Middle frontal gyrus (tissue), 1 donor: ENCODE results near the gene RALB.

ENCODE experiments used
- DNase-seq: peaks from one replicate; pipeline ENCODE4 v3.0.0-alpha.2; 2015; ENCODE audit warnings: low spot score; ENCODE audit errors: extremely low spot score

Gene RALB

DNA sequence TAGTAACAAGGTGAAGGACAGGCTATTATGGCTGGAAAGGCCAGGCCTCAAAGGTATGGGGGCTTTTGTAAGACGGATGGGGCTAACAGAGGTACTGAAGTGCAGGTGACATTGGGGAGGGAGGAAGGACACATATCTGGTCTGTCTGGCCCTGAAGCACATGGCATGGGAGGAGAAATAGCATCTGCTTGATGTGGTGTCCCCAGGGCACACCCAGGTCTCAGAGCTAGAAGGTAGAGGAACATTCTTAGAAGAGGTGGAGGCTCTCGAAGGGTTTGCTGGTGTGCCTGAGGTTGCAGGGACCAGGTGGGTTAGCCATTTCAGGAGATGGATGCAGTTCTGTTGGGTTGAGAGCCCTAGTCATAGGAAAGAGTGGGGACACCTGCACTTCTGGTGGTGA, 9.5 kb downstream of the RALB start:
- no peak for DNase-seq

DNA sequence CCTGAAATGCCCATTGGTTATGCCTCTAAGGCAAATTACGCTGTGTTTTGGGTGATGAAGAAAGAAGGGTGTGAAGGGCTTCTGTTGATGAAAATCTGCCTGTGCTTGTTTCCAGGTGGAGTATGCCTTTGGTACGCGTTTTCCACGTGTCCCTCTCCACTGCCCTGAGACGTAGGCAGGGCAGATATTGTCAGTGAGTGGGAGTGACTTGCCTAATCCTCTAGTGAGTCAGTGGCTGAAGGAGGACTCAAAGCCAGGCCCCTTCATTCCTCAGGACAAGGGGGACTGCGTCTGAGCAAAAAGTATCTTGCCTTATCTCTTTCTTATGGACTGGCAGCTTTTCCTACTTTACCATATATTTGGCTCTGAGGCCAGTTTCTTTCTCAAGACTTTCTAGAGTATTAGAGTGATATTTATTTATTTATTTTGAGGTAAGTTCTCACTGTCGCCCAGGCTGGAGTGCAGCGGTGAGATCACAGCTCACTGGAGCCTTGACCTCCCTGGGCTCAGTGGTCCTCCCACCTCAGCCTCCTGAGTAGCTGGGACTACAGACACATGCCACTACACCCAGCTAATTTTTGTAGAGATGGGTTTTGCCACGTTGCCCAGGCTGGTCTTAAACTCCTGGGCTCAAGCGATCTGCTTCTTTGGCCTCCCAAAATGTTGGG, 10.2 kb downstream of the RALB start:
- no peak for DNase-seq

DNA sequence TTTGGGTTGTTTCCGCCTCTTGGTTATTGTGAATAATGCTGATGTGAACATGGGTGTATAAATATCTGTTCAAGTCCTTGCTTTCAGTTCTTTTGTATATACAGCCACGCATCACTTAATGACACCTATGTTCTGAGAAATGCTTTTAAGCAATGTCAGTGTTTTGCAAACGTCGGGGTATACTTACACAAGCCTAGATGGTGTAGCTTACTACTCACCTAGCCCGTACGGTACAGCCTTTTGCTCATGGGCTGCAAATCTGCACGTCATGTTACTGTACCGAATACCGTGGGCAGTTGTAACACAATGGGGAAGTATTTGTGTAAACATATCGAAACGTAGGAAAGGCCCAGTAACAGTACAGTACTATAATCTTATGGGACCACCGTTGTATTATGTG, 12.4 kb downstream of the RALB start:
- DNase-seq, result no peak

DNA sequence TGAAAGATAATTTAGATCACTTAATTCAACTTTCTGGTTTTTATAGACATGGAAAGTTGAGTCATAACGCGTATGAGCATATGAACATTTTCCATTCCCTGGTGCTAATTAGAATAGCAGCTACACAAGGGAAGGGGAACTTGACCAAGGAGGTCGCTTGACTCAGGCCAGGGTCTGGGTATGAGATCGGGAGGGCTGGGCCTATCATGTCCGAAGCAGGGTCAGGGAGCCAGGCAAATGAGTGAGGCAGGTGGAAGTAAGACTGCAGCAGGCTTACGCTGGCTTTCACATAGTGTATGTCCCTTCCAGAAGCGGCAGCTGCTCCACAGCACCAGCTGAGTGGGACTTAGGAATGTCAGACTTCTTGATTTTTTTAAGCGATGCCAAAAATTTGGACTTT, 14.7 kb downstream of the RALB start:
- no peak for DNase-seq

DNA sequence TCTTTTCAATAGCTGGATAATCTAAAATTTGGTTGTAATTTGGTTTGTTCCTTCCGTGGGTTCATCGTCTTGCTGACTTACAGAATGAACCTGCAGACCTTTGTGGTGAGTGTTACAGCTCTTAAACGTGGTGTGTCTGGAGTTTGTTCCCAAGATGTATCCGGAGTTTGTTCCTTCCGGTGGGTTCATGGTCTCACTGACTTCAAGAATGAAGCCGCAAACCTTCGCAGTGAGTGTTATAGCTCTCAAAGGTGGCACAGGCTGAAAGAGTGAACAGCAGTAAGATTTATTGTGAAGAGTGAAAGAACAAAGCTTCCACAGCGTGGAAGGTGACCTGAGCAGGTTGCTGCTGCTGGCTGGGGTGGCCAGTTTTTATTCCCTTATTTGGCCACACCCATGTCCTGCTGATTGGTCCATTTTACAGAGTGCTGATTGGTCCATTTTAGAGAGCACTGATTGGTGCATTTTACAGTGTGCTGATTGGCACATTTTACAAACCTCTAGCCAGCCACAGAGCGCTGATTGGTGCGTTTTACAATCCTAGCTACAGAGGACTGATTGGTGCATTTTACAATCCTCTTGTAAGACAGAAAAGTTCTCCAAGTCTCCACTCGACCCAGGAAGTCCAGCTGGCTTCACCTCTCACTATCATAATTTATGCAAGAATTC, 16.6 kb downstream of the RALB start:
- no peak for DNase-seq

DNA sequence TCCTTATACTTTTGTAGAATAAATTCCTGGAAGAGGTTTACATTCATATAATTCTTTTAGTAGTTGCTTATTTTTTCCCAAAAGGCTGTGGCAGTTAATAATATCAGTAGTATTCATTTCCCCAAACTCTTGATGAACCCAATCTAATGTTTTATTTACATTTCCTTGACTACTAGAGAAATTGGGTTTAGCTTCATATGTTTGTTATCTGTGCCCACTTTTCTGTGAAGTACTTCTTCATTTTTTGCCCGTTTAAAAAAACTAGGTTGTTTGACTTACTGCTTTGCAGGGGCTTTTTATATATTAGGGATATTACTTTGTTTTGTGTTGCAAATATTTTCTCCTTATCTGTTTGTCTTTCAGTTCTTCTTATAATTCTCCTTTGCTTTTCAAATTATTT, 17.2 kb downstream of the RALB start:
- no peak for DNase-seq

DNA sequence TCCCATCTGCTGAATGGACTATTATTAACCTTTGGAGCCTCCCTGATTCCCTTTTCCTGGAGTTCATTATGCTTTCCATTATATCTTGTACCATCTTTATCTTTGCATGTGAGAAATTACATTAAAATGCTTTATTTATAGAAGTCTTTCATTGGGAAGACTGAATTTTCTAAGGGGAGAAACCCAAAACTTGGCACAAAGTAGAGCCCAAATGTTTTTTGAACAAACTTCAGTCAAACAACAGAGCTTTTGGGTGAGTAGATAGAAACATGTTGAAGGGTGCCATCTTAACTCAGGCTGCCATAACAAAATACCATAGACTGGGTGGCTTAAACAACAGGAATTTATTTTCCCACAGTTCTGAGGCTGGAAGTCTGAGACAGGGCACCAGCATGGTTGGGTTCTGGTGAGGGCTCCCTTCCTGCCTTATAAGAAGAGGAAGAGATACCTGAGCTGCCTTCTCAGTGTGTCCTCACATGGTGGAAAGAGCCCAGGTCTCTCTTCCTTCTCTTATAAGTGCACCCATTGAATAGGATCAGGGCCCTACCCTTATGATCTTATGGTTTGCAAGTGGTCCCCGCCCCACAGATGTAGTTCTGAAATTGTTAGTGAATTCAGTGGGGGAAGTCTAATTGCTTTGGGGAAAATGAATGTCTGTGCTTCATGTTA, 19.2 kb downstream of the RALB start:
- DNase-seq, result no peak

DNA sequence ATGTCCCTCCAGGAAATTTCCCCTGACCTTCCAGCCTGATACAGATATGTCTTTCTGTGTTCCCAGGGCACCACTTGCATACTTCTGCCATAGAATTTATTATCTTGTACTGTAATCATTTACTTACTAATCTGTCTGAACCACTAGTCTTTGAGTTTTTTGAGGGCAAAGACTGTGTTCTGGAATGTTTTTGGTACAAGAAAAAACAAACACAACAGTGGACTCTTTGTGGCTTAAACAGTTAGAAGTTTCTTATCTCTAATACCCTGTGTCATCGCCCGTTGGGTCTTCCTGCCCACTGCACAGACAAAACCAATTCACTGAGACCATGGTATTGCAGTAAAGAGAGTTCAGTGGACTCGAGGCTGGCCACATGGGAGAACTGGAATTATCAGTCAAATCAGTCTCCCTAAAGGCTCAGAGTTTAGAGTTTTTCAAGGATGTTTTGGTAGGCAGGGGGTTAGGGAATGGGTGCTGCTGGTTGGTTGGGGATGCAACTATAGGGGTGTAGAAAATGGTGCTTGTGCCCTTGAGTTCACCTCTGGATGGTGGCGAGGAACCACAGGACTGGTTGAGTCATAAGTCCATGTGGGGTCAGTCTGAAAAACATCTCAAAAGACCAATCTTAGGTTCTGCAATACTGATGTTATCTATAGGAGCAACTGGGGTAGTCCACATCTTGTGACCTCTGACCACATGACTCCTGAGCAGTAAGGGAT, 20.3 kb downstream of the RALB start:
- no peak for DNase-seq

DNA sequence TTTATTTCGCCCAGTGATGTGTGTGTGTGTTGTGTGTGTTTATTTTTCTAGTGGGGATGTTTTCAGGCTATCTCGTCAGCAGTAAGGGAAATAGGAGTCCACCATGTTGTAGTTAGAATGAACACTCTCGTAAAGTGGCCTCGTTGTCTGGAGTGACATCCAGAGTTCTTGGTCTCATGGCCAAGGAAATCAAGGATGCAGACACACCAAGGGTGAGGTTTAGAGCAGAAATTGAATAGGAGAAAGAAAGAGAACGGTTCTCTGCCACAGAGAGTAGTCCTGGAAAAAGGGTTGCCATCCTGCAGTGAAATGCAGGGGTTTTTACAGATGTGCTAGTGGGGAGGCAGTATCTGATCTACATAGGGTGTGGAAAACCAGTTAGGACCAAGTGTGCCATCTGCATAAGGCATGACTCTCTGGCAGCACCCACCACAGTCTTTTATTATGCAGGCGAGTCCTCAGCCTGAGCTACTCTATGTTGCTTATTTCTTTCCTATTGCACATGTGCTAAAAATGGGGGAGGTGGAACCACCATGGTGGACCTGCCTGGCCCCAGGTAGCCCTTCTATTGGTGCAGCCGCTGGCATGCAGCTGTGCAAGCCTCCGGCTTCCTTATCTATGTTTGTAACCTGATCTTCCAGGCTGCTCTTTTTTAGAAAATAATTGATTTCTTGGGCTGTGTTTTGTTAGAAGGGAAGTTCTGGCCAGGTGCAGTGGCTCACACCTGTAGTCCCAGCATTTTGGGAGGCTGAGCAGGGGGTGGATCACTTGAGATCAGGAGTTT, 23.2 kb downstream of the RALB start:
- DNase-seq, result no peak

DNA sequence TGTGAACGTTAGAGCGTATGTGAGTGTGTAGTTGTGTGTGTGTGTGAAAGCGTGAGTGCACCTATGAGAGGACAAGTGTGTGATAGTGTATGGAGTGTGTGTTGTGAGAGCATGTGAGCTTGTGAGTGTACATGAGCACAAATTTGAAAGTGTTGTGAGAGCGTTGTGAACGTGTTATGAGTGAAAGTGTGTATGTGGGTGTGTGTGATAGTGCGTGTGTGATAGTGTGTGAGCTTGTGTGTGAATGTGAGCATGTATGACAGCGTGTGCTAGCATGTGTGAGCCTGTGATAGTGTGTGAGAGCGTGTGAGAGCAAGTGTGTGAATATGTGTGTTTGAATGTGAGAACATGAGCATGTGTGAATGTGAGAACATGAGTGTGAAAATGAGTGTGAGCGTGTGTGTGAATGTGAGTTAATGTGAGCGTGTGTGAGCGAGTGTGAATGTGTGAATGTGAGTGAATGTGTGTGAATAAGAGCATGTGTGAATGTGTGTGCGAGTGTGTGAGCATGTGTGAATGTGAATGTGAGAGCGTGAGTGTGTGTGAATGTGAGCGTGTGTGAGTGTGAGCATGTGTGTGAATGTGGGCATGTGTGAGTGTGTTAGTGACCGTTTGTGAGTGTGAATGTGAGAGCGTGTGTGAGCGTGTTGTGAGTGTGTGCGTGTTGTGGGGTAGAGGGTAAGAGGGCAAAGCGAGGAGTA, 25.0 kb downstream of the RALB start:
- DNase-seq, result no peak

DNA sequence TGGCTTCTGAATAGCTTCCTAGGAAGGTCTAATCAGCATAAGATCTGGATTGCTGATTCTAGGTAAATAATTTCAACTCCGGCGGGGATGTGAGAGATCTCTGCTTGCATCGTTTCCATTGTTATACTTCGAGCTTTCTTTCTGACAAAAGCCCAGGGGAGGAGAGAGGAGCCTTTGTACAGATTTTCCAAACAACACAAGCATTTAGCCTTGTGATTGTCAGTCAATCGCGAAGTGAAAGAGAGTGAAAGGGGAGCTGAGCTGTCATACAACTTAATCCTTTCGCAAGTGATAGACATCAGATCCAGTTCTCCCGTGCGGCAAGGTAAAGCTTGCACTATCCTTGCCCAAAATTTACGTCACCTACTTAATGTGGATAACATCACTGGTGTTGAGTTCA, 26.2 kb downstream of the RALB start:
- DNase-seq, result no peak

DNA sequence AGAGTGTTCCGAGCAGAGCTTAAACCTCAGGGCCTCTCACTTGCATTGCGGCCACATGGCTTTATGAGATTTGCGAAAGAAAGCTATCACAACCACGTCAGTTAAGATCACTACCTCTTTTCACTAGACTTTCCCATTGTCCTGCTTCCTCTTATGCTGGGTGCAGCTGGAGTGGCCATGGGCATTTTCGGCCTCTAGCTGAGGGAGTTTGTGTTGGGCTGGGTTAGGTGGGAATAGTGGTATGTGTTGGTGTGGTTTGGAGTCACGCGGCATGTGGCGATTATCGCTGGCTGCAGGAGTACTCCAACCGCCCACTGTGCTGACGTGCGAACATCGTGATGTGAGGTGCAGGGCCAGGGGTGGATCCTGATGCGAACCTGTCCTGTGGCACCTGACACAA, 27.1 kb downstream of the RALB start:
- no peak for DNase-seq

DNA sequence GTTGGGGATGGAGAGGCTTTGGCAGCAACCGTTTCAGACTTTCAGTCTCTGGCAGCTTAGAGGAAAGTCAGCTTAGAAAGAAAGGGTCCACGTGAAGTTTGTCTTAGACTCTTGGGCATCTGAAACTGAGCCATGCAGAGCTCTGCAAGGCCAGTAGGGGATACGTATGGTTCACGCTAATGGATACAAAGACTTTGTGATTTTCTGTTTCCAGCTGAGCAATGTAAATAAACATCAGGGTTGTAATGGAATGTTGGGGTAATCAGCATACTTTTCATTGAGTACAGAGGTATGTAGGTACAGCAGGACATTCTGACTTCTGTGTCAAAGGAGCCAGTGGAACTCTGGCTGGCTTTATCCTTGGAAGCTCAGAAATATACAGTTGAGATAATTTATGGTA, 31.0 kb downstream of the RALB start:
- no peak for DNase-seq

DNA sequence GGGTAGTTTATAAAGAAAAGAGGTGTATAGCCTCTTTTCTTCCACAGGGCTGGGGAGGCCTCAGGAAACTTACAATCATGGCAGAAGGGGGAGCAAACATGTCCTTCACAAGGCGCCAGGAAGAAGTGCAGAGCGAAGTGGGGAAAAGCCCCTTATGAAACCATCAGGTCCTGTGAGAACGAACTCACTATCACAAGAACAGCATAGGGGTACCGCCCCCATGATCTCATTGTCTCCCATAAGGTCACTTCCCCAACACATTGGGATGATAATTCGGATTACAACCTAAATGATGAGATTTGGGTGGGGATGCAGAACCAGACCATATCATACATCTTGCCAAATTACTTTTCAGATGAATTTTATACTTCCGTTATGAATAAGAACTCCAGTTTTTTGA, 32.4 kb downstream of the RALB start:
- DNase-seq, result no peak

DNA sequence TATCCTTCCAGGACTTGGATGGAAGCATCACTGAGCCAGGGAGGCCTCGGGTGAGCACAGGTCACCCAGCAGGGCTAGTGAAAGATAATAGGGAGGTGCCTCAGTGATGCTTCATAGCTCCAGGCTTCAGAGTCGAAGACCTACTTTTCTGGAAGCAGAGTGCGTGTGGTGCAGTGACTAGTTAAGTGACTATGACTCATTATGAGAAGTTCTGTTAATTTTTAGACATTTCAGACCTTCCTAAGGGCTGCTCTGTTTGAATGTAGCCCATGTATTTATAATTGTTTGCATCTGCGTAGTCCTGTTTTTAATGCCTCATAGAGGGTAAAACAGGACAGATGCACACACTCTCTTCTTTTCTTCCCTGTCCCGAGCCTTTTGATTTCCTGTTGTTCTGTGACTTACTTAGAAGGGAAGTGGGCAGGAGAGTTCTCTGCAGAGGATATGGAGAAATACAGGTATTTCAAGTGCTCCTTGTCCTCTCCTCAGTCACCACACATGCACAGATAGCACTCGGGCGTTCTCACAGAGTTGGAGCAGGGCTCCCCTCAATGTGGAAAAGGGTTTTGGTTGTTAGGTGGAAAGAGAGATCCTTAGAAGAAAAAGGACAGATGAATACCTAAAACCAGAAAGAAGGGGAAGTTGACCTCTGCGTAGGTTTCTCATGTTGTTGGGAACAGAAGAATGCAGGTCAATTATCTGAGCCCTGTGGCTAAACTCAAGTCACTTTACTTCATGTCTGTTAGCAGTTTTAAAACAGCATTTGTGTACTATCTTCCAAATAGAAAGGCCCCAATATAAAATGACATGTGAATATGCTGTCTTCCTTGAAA, 34.7 kb downstream of the RALB start:
- no peak for DNase-seq

DNA sequence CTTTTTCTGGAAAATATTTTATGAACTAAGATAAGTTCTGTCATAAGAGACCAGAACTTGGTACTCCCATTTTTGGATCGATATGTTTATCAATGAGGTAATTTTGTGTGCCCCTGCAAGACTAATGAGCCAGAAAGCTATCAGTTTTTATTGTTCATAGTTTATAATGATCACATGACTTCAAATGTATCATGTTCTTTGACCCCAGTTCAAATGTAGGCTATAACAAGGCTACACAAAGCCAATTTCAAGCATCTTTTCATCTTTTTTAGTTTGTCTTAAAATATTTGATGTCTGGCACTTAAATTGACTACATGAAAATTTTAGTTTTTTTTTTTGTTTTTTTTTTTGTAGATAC, 35.3 kb downstream of the RALB start:
- no peak for DNase-seq

DNA sequence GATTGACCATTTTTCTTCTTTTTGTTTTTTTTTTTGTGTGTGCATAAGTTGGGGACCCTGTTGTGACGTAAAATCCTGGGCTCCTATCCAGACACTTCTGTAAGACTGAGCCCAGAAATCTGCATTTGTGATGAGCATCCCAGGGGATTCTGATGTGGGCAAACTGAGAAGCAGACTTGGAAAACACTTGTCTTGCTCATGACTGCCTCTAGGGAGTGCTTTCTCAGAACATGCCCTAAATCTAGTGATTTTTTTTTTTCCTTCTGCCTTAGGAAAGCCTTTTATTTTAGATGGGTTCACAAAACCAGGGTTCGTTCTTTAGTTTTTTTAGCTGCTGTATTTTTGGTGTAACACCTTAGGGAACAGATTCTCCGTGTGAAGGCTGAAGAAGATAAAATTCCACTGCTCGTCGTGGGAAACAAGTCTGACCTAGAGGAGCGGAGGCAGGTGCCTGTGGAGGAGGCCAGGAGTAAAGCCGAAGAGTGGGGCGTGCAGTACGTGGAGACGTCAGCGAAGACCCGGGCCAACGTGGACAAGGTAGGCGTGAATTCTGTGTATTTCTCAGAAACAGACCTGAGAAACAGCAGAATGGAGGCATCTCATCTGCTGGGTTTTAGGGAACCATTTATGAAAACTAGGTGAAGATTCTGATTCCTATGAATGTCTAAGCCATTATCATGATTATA, 36.7 kb downstream of the RALB start:
- no peak for DNase-seq

DNA sequence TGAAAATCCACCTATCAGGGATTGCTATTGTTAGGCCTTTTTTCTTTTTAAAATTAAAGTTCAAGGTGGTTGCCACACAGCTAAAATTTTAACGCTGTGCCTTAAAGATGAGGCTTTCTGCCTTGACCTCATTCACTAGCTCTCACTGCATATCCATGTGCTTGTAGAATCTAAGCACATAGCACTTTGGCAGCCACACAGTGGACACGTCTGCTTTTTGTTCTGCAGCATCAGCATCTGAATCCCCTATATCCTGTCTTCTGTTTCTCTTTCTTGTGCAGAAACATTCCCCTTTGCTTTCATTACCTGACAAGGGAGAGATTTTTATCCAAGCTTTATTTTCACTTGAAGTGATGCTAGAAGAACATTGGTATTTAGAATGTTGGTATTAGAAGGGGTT, 38.1 kb downstream of the RALB start:
- DNase-seq, result no peak
